Measurements from ENCODE around the gene NAA25.

DNA sequence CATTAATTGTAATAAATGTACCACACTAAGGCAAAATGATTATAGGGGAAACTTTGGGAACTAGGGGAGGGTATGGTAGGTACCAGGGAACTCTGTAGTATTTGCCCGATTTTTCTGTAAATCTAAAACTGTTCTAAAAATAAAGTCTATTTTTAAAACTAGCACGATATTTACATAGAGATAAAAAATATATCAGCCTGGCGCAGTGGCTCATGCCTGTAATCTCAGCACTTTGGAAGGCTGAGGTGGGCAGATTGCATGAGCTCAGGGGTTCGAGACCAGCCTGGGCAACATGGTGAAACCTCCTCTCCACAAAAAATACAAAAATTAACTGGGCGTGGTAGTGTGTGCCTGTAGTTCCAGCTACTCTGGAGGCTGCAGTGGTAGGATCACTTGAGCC, 128.0 kb downstream of the NAA25 start:
- TF ChIP-seq, protein P1, sequence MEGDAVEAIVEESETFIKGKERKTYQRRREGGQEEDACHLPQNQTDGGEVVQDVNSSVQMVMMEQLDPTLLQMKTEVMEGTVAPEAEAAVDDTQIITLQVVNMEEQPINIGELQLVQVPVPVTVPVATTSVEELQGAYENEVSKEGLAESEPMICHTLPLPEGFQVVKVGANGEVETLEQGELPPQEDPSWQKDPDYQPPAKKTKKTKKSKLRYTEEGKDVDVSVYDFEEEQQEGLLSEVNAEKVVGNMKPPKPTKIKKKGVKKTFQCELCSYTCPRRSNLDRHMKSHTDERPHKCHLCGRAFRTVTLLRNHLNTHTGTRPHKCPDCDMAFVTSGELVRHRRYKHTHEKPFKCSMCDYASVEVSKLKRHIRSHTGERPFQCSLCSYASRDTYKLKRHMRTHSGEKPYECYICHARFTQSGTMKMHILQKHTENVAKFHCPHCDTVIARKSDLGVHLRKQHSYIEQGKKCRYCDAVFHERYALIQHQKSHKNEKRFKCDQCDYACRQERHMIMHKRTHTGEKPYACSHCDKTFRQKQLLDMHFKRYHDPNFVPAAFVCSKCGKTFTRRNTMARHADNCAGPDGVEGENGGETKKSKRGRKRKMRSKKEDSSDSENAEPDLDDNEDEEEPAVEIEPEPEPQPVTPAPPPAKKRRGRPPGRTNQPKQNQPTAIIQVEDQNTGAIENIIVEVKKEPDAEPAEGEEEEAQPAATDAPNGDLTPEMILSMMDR (conservative IDR thresholded peaks at IDR 0.05; ENCODE audit: low read depth, low read length): no peak
- TF ChIP-seq EZH2 (IDR thresholded peaks at IDR 0.05; ENCODE audit: borderline replicate concordance, low read depth, low read length, poor library complexity, severe bottlenecking): no peak
